ENCODE data around the gene ROR2.

The ROR2 gene

GRCh38 chr9:91720313-91720712, 229.7 kb downstream of the ROR2 start:
- TF ChIP-seq CTCF (IDR thresholded peaks at IDR 0.05; ENCODE audit: low read depth, low read length), result no peak

GRCh38 chr9:91718071-91718470, 232.0 kb downstream of the ROR2 start:
- no peak for TF ChIP-seq CTCF (IDR thresholded peaks at IDR 0.05; ENCODE audit: low read depth, low read length)
- DNase-seq (ENCODE audit: extremely low read depth, low read depth), result no peak

More at GRCh38 chr9:91720313-91720712, 229.7 kb downstream of the ROR2 start:
- no peak for DNase-seq (ENCODE audit: extremely low read depth, low read depth)

GRCh38 chr9:91716815-91717214, 233.2 kb downstream of the ROR2 start:
- TF ChIP-seq CTCF (IDR thresholded peaks at IDR 0.05; ENCODE audit: low read depth, low read length), result no peak
- DNase-seq (ENCODE audit: extremely low read depth, low read depth), result no peak

- no peak for TF ChIP-seq CTCF (IDR thresholded peaks at IDR 0.05; ENCODE audit: low read depth, low read length)
Observed at GRCh38 chr9:91716239-91716638, 233.8 kb downstream of the ROR2 start.

GRCh38 chr9:91714874-91715615, 235.0 kb downstream of the ROR2 start:
- TF ChIP-seq CTCF (IDR thresholded peaks at IDR 0.05; ENCODE audit: low read depth, low read length), result no peak
- no peak for DNase-seq (ENCODE audit: extremely low read depth, low read depth)

More at GRCh38 chr9:91716239-91716638, 233.8 kb downstream of the ROR2 start:
- DNase-seq (ENCODE audit: extremely low read depth, low read depth), result no peak

GRCh38 chr9:91714020-91714806, 235.8 kb downstream of the ROR2 start:
- peak; percentile 3 for DNase-seq (ENCODE audit: extremely low read depth, low read depth)
- no peak for TF ChIP-seq CTCF (IDR thresholded peaks at IDR 0.05; ENCODE audit: low read depth, low read length)

- DNase-seq (ENCODE audit: extremely low read depth, low read depth), result no peak
- TF ChIP-seq CTCF (IDR thresholded peaks at IDR 0.05; ENCODE audit: low read depth, low read length), result no peak
Observed at GRCh38 chr9:91712811-91713210, 237.2 kb downstream of the ROR2 start.

Measured in AG09319 (cell line).